ENCODE measurements around the gene MAP3K4. TPM values are rescaled to one million over a fixed set of nuclear protein-coding genes. Genes with fewer than 3 reads are reported as not detected.

MAP3K4 gene
- total and polyA plus RNA-seq, 9 donors, result 15.6 to 52.3 (median 38.6) TPM

GRCh38 chr6:161105408-161105807 is 113.8 kb downstream of the MAP3K4 start:
- intact Hi-C loops (cut with DNase I), result loop anchor here in 2 of 4 donors (10.0 kb wide), 1 partner anchor 269 kb away; no protein-coding TSS in a partner anchor
- 97 to 100% (median 97%) methylated on average over 2 of the region's 2 CpGs for WGBS, 3 donors
- Histone ChIP-seq H3K9me3 (no peaks in the 10 kb centered on the region), H3K27me3 (no peaks in the 10 kb centered on the region), H3K36me3 (no peaks in the 10 kb centered on the region), H3K4me1 (ENCODE audit: insufficient read depth) (no peaks in the 10 kb centered on the region), H3K4me3 (no peak overlapping the region), H3K27ac (no peak overlapping the region)
- no peak for DNase-seq
- TF ChIP-seq CTCF (IDR thresholded peaks at IDR 0.05), result no peak
- TF ChIP-seq POLR2A (IDR thresholded peaks at IDR 0.05), result no peak
- no peak for TF ChIP-seq EP300 (IDR thresholded peaks at IDR 0.05)

GRCh38 chr6:161107779-161108730 is 116.5 kb downstream of the MAP3K4 start:
- Histone ChIP-seq H3K4me1 (ENCODE audit: insufficient read depth) (no peaks in the 10 kb centered on the region), H3K27me3 (no peaks in the 10 kb centered on the region), H3K27ac (no peak overlapping the region), H3K4me3 (no peak overlapping the region), H3K36me3 (no peaks in the 10 kb centered on the region), H3K9me3 (no peaks in the 10 kb centered on the region)
- intact Hi-C loops (cut with DNase I), result loop anchor here in 2 of 4 donors (10.0 kb wide), 1 partner anchor 267 kb away; no protein-coding TSS in a partner anchor
- DNase-seq, result no peak
- TF ChIP-seq EP300 (IDR thresholded peaks at IDR 0.05), result no peak
- TF ChIP-seq POLR2A (IDR thresholded peaks at IDR 0.05), result no peak
- TF ChIP-seq CTCF (IDR thresholded peaks at IDR 0.05), result no peak
- WGBS, 3 donors, result 90 to 92% (median 91%) methylated on average over 23 of the region's 23 CpGs

- H3K9me3 ChIP-seq, result no peaks in the 10 kb centered on the region
- no peaks in the 10 kb centered on the region for H3K27me3 ChIP-seq
- no peaks in the 10 kb centered on the region for H3K4me1 ChIP-seq (ENCODE audit: insufficient read depth)
- no peak for DNase-seq
- intact Hi-C loops (cut with DNase I), result loop anchor here in 2 of 4 donors (10.0 kb wide), 1 partner anchor 266 kb away; no protein-coding TSS in a partner anchor
- WGBS, 3 donors, result 91 to 93% (median 93%) methylated on average over 5 of the region's 5 CpGs
- no peak for TF ChIP-seq POLR2A (IDR thresholded peaks at IDR 0.05)
- TF ChIP-seq EP300 (IDR thresholded peaks at IDR 0.05), result no peak
- no peak for TF ChIP-seq CTCF (IDR thresholded peaks at IDR 0.05)
- no peak overlapping the region for H3K27ac ChIP-seq
- H3K36me3 ChIP-seq, result no peaks in the 10 kb centered on the region
- no peak overlapping the region for H3K4me3 ChIP-seq
These were observed 117.3 kb downstream of the MAP3K4 start for GRCh38 chr6:161108916-161109315.

GRCh38 chr6:161109366-161109765 is 117.8 kb downstream of the MAP3K4 start:
- no peak for DNase-seq
- TF ChIP-seq POLR2A (IDR thresholded peaks at IDR 0.05) (no peak), EP300 (IDR thresholded peaks at IDR 0.05) (no peak), CTCF (IDR thresholded peaks at IDR 0.05) (no peak)
- intact Hi-C loops (cut with DNase I), result loop anchor here in 2 of 4 donors (10.0 kb wide), 1 partner anchor 265 kb away; no protein-coding TSS in a partner anchor
- H3K4me3 ChIP-seq, result no peak overlapping the region
- H3K27ac ChIP-seq, result no peak overlapping the region
- no peaks in the 10 kb centered on the region for H3K36me3 ChIP-seq
- H3K27me3 ChIP-seq, result no peaks in the 10 kb centered on the region
- no peaks in the 10 kb centered on the region for H3K4me1 ChIP-seq (ENCODE audit: insufficient read depth)
- 72 to 76% (median 74%) methylated on average over 4 of the region's 4 CpGs for WGBS, 3 donors
- no peaks in the 10 kb centered on the region for H3K9me3 ChIP-seq

All from ovary (tissue), 9 donors.